Mesendoderm (in vitro differentiated cells): Measurements from ENCODE around the gene EIF4G1. TPM values are rescaled to one million over a fixed set of nuclear protein-coding genes. Genes with fewer than 3 reads are reported as not detected.
"Not testable (repeated sequence)": the region's sequence is repeated elsewhere in the genome, so short reads cannot be mapped to it uniquely, and the experiment has no call there.

Experiments used
- DNase-seq: peaks from one replicate; pipeline ENCODE4 v3.0.0; 2013
- H2AK5ac ChIP-seq: 2 replicates; pipeline ENCODE4 v1.6.1; 2013; ENCODE audit warnings: low read length, inconsistent platforms
- H2BK120ac ChIP-seq: 2 replicates; pipeline ENCODE4 v1.6.1; 2013; ENCODE audit warnings: low read depth, mild to moderate bottlenecking, low read length, moderate library complexity, mixed read lengths
- H2BK15ac ChIP-seq: replicated peaks from 2 replicates; pipeline ENCODE4 v1.6.1; 2013; ENCODE audit warnings: low read depth, mild to moderate bottlenecking, moderate library complexity
- H2BK5ac ChIP-seq: 2 replicates; pipeline ENCODE4 v1.6.1; 2013; ENCODE audit warnings: low read length, inconsistent platforms
- H3K18ac ChIP-seq: 2 replicates; pipeline ENCODE4 v1.6.1; 2013; ENCODE audit warnings: mild to moderate bottlenecking, low read length, mixed read lengths
- H3K23ac ChIP-seq: one replicate; pipeline ENCODE4 v1.6.1; 2013; ENCODE audit warnings: low read length
- H3K27ac ChIP-seq: 2 replicates; pipeline ENCODE4 v1.5.1; 2013; ENCODE audit warnings: low read depth, mild to moderate bottlenecking, inconsistent platforms, low read length, moderate library complexity
- H3K27me3 ChIP-seq: 2 replicates; pipeline ENCODE4 v1.6.1; 2013; ENCODE audit warnings: low read length, control low read depth, mild to moderate bottlenecking, inconsistent platforms; ENCODE audit not compliant: insufficient read depth, poor library complexity
- H3K36me3 ChIP-seq: 2 replicates; pipeline ENCODE4 v1.6.1; 2013; ENCODE audit warnings: low read length, inconsistent platforms; ENCODE audit not compliant: control insufficient read depth, insufficient read depth
- H3K4ac ChIP-seq: one replicate; pipeline ENCODE4 v1.6.1; 2013; ENCODE audit warnings: low read depth, mild to moderate bottlenecking, low read length, moderate library complexity
- H3K4me1 ChIP-seq: 2 replicates; pipeline ENCODE4 v1.6.1; 2013; ENCODE audit warnings: low read depth, low read length, inconsistent platforms; ENCODE audit not compliant: control insufficient read depth
- H3K4me2 ChIP-seq: 2 replicates; pipeline ENCODE4 v1.6.1; 2013; ENCODE audit warnings: low read length
- H3K4me3 ChIP-seq: 2 replicates; pipeline ENCODE4 v1.5.1; 2013; ENCODE audit warnings: mild to moderate bottlenecking, low read length
- H3K56ac ChIP-seq: one replicate; pipeline ENCODE4 v1.6.1; 2013; ENCODE audit warnings: low read length
- H3K79me1 ChIP-seq: 2 replicates; pipeline ENCODE4 v1.6.1; 2013; ENCODE audit warnings: low read length, inconsistent platforms
- H3K79me2 ChIP-seq: 2 replicates; pipeline ENCODE4 v1.6.1; 2013; ENCODE audit warnings: mild to moderate bottlenecking, low read length; ENCODE audit not compliant: control insufficient read depth, insufficient read depth
- H3K9ac ChIP-seq: 2 replicates; pipeline ENCODE4 v1.6.1; 2013; ENCODE audit warnings: low read length, inconsistent platforms
- H4K5ac ChIP-seq: one replicate; pipeline ENCODE4 v1.6.1; 2013; ENCODE audit warnings: low read length
- H4K8ac ChIP-seq: one replicate; pipeline ENCODE4 v1.6.1; 2013; ENCODE audit warnings: low read depth, mild to moderate bottlenecking, control low read depth, low read length, moderate library complexity
- WGBS: extraction: QIAGEN DNeasy Blood & Tissue Kit; methylation state at CpG from one replicate; pipeline ENCODE4 v1.1.7; 2013; ENCODE audit warnings: low lambda C conversion rate, missing lambda C conversion rate; ENCODE audit not compliant: insufficient coverage; ENCODE audit errors: extremely low coverage; 5-methylcytosine and 5-hydroxymethylcytosine counted together
- polyA plus RNA-seq, 2 experiments: library from polyadenylated mRNA; stranded (reverse); fragments of 200-250 nt; gene quantifications; one replicate each; pipeline ENCODE4 v1.2.3, GENCODE V29; 2013

The EIF4G1 gene, protein sequence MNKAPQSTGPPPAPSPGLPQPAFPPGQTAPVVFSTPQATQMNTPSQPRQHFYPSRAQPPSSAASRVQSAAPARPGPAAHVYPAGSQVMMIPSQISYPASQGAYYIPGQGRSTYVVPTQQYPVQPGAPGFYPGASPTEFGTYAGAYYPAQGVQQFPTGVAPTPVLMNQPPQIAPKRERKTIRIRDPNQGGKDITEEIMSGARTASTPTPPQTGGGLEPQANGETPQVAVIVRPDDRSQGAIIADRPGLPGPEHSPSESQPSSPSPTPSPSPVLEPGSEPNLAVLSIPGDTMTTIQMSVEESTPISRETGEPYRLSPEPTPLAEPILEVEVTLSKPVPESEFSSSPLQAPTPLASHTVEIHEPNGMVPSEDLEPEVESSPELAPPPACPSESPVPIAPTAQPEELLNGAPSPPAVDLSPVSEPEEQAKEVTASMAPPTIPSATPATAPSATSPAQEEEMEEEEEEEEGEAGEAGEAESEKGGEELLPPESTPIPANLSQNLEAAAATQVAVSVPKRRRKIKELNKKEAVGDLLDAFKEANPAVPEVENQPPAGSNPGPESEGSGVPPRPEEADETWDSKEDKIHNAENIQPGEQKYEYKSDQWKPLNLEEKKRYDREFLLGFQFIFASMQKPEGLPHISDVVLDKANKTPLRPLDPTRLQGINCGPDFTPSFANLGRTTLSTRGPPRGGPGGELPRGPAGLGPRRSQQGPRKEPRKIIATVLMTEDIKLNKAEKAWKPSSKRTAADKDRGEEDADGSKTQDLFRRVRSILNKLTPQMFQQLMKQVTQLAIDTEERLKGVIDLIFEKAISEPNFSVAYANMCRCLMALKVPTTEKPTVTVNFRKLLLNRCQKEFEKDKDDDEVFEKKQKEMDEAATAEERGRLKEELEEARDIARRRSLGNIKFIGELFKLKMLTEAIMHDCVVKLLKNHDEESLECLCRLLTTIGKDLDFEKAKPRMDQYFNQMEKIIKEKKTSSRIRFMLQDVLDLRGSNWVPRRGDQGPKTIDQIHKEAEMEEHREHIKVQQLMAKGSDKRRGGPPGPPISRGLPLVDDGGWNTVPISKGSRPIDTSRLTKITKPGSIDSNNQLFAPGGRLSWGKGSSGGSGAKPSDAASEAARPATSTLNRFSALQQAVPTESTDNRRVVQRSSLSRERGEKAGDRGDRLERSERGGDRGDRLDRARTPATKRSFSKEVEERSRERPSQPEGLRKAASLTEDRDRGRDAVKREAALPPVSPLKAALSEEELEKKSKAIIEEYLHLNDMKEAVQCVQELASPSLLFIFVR (N-terminal part only)
- 364 TPM for polyA plus RNA-seq (2013, experiment 1 of 2)
- 356 TPM for polyA plus RNA-seq (2013, experiment 2 of 2)

DNA sequence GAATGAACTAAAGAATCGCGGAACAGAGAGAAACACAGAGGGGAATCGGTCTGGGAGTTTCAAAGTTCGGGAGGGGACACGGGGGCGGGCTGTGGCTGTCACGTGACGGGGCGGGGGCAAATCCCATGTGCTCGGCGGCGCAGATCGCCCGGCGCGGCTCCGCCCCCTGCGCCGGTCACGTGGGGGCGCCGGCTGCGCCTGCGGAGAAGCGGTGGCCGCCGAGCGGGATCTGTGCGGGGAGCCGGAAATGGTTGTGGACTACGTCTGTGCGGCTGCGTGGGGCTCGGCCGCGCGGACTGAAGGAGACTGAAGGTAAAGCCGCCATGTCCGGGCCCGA, at the start of gene EIF4G1:
Gene EIF4G1, plus strand, starts transcription at position 244 of the 337 bp plus-strand sequence. CDS start 1,191 bp downstream, outside the sequence.
- Histone ChIP-seq H2BK15ac (no peak within 1 kb of the TSS), H3K36me3 (peaks cover 5% of the 10 kb centered on the region), H4K8ac (peak within 1 kb of the TSS; percentile 97), H2BK5ac (peak within 1 kb of the TSS; percentile 80), H2AK5ac (peak within 1 kb of the TSS; percentile 68), H2BK120ac (peak within 1 kb of the TSS; percentile 33), H3K4ac (peak within 1 kb of the TSS; percentile 100), H3K56ac (peak within 1 kb of the TSS; percentile 98), H3K23ac (peak within 1 kb of the TSS; percentile 97), H3K79me2 (peaks cover 47% of the 10 kb centered on the region), H3K27me3 (no peaks in the 10 kb centered on the region), H3K9ac (peak within 1 kb of the TSS; percentile 94), H3K4me1 (peaks cover 4% of the 10 kb centered on the region), H3K18ac (peak within 1 kb of the TSS; percentile 100), H3K79me1 (peaks cover 3% of the 10 kb centered on the region), H3K4me2 (peak within 1 kb of the TSS; percentile 97), H4K5ac (no peak within 1 kb of the TSS), H3K27ac (peak within 1 kb of the TSS; percentile 92), H3K4me3 (peak within 1 kb of the TSS; percentile 83)
- peak; percentile 95 for DNase-seq
- WGBS: no CpG with 5 or more reads among the region's 40 CpGs

DNA sequence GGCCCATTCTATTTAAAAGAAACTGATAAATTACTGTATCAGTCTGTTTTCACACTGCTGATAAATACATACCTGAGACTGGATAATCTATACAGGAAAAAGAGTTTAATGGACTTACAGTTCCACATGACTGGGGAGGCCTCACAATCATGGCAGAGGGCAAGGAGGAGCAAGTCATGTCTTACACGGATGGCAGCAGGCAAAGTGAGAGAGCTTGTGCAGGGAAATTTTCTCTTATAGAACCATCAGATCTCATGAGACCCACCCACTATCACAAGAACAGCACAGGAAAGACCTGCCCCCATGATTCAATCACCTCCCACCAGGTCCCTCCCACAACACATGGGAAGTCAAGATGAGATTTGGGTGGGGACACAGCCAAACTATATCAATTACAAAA, 47.2 kb upstream of the EIF4G1 start:
- H3K79me2 ChIP-seq, H3K4me1 ChIP-seq, H4K5ac ChIP-seq, H3K27me3 ChIP-seq, H3K79me1 ChIP-seq, H3K36me3 ChIP-seq, H3K56ac ChIP-seq, H2BK120ac ChIP-seq, H3K18ac ChIP-seq, H3K23ac ChIP-seq, H2AK5ac ChIP-seq, H3K4me2 ChIP-seq, H3K9ac ChIP-seq, H4K8ac ChIP-seq, H2BK5ac ChIP-seq, H2BK15ac ChIP-seq, H3K27ac ChIP-seq, H3K4me3 ChIP-seq, H3K4ac ChIP-seq, DNase-seq: not testable (repeated sequence)
- no CpG with 5 or more reads among the region's 1 CpG for WGBS

DNA sequence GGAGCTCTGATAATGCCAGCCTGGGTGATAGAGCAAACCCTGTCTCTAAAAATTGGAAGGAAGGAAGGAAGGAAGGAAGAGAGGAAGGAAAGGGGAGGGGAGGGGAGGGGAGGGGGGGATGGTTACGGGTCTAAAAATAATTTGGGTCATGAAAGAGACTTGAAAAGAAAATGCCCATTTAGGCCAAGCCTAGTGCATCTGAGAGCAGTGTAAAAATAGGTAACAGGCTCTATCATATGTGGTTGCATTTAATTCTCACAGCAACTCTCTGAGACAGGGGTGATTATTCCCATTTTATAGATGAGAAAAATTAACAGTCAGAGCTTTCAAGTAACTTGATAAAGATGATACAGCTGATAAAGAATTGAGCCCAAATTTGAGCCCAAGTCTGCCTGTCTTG, 42.1 kb upstream of the EIF4G1 start:
- Histone ChIP-seq H3K23ac (no peak overlapping the region), H3K4me1 (no peaks in the 10 kb centered on the region), H4K5ac (no peak overlapping the region), H3K4ac (no peak overlapping the region), H3K4me2 (no peak overlapping the region), H3K79me2 (no peaks in the 10 kb centered on the region), H3K27ac (no peak overlapping the region), H3K4me3 (no peak overlapping the region), H4K8ac (no peak overlapping the region), H3K79me1 (no peaks in the 10 kb centered on the region), H3K36me3 (no peaks in the 10 kb centered on the region), H2BK120ac (no peak overlapping the region), H3K27me3 (peaks cover 11% of the 10 kb centered on the region), H2BK15ac (no peak overlapping the region), H3K56ac (no peak overlapping the region), H2BK5ac (no peak overlapping the region), H3K18ac (no peak overlapping the region), H3K9ac (no peak overlapping the region), H2AK5ac (no peak overlapping the region)
- WGBS: no CpG with 5 or more reads among the region's 1 CpG
- DNase-seq: no peak

DNA sequence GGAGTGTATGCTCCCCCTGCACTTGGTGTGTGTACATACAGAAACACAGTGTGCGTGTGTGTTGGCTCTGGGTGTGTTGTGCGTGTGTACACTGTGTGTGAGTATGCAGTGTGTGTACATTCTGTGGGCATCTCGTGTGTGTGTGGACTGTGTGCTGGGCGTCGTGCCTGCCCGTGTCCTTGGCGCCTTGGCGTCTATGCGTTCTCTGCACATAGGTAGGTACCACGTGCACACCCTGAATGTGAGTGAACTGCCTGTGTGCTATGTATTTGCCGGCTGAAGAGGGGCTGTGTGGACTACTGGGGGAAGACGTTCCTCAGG, 39.1 kb upstream of the EIF4G1 start:
- no peak overlapping the region for H3K23ac ChIP-seq
- no peak overlapping the region for H3K4ac ChIP-seq
- H3K79me1 ChIP-seq: no peaks in the 10 kb centered on the region
- no peak overlapping the region for H3K27ac ChIP-seq
- no peak overlapping the region for H4K5ac ChIP-seq
- no peaks in the 10 kb centered on the region for H3K36me3 ChIP-seq
- H3K27me3 ChIP-seq: peaks cover 11% of the 10 kb centered on the region
- no peaks in the 10 kb centered on the region for H3K79me2 ChIP-seq
- DNase-seq: no peak
- no peaks in the 10 kb centered on the region for H3K4me1 ChIP-seq
- H2BK5ac ChIP-seq: no peak overlapping the region
- H2BK15ac ChIP-seq: no peak overlapping the region
- no peak overlapping the region for H3K56ac ChIP-seq
- H3K4me3 ChIP-seq: no peak overlapping the region
- no peak overlapping the region for H3K9ac ChIP-seq
- H3K4me2 ChIP-seq: no peak overlapping the region
- no peak overlapping the region for H3K18ac ChIP-seq
- no peak overlapping the region for H4K8ac ChIP-seq
- WGBS: no CpG with 5 or more reads among the region's 12 CpGs
- no peak overlapping the region for H2BK120ac ChIP-seq
- no peak overlapping the region for H2AK5ac ChIP-seq

DNA sequence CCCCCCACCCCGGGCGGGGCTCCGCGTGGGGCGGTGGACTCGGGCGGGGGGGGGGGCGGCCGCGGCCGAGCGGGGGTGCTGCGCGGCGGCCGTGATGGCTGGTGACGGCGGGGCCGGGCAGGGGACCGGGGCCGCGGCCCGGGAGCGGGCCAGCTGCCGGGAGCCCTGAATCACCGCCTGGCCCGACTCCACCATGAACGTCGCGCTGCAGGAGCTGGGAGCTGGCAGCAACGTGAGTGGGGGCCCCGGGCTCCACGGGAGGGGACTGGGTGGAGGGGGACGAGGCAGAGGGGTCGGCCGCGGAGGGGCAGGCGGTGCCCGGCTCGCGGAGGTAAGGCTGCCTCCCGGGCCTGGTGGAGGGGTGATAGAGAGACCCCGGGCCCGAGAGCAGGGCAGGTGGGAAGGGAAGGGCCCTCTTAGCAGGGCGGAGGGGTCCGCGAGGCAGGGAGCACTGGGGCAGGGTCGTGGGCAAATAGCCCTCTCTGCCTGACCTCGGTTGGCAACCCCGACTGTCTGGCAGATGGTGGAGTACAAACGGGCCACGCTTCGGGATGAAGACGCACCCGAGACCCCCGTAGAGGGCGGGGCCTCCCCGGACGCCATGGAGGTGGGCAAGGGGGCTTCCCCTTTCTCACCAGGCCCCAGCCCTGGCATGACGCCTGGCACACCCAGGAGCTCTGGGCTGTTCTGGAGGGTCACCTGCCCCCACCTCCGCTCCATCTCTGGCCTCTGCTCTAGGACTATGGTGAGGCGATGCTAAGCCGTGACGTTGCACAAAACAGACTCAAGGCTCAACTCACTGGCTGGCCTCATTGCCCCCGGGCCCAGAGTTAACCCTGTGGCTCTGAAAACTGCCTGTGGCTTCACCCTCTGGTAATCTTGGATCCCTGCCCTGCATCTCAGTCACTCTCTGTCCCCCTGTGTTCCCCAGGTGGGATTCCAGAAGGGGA, 38.2 kb upstream of the EIF4G1 start, which contains the start of gene ECE2:
Gene ECE2, plus strand, starts transcription at position 62 of the 950 bp plus-strand sequence. Its CDS starts 132 bp downstream, at position 194.
- Histone ChIP-seq H3K4me3 (no peak within 1 kb of the TSS), H3K79me1 (no peaks in the 10 kb centered on the region), H3K27ac (no peak within 1 kb of the TSS), H3K4me2 (no peak within 1 kb of the TSS), H2BK15ac (no peak within 1 kb of the TSS), H3K4ac (no peak within 1 kb of the TSS), H2BK5ac (no peak within 1 kb of the TSS), H3K56ac (peak within 1 kb of the TSS; percentile 34), H3K9ac (no peak within 1 kb of the TSS), H4K8ac (no peak within 1 kb of the TSS), H2AK5ac (no peak within 1 kb of the TSS), H3K4me1 (no peaks in the 10 kb centered on the region), H3K79me2 (no peaks in the 10 kb centered on the region), H3K18ac (no peak within 1 kb of the TSS), H2BK120ac (no peak within 1 kb of the TSS), H3K23ac (peak within 1 kb of the TSS; percentile 66), H3K36me3 (no peaks in the 10 kb centered on the region), H4K5ac (no peak within 1 kb of the TSS), H3K27me3 (peaks cover 11% of the 10 kb centered on the region)
- DNase-seq: no peak
- no CpG with 5 or more reads among the region's 65 CpGs for WGBS
